H1 (cell line): ENCODE data around the gene CES3. TPM values are rescaled to one million over a fixed set of nuclear protein-coding genes. Genes with fewer than 3 reads are reported as not detected.

Experiments
- CTCF ChIA-PET: fragments of 300-600 bp; sonication (Branson Sonifier 250); formaldehyde crosslinking; loops from one replicate; lab custom pipeline; 2021; ENCODE audit not compliant: partially characterized antibody; lab: Charles Lee
- POLR2A ChIA-PET: fragments of 300-600 bp; sonication (Branson Sonifier 250); formaldehyde crosslinking; loops from one replicate; lab custom pipeline; 2021; ENCODE audit warnings: inconsistent platforms; ENCODE audit not compliant: partially characterized antibody; lab: Charles Lee
- DNase-seq, 2 experiments: peaks; one replicate each; pipeline versions ENCODE4 v3.0.0 to v3.0.0-alpha.2; 2010 to 2022; ENCODE audit warnings: low spot score in 2 of 2, low read depth in 1 of 2, mixed read lengths in 1 of 2
- FAIRE-seq: peaks from 2 replicates; lab custom pipeline; 2011; peaks lifted over from hg19 to GRCh38; lab: Jason Lieb, UNC
- H2AFZ ChIP-seq: 2 replicates; pipeline ENCODE4 v1.8.1; 2012; ENCODE audit warnings: low read length, inconsistent platforms
- H2AK5ac ChIP-seq: 2 replicates; pipeline ENCODE4 v1.6.1; 2013; ENCODE audit warnings: low read depth, low read length
- H2BK120ac ChIP-seq: replicated peaks from 2 replicates; pipeline ENCODE3; 2013; ENCODE audit warnings: low read depth, low read length, inconsistent platforms
- H2BK12ac ChIP-seq: 2 replicates; pipeline ENCODE4 v1.6.1; 2013; ENCODE audit warnings: low read depth, low read length
- H2BK15ac ChIP-seq: 2 replicates; pipeline ENCODE4 v1.6.1; 2013; ENCODE audit warnings: low read length
- H2BK20ac ChIP-seq: 2 replicates; pipeline ENCODE4 v1.6.1; 2013; ENCODE audit warnings: low read length
- H2BK5ac ChIP-seq: 2 replicates; pipeline ENCODE4 v1.6.1; 2013; ENCODE audit warnings: low read depth, low read length
- H3K14ac ChIP-seq: 2 replicates; pipeline ENCODE4 v1.6.1; 2013; ENCODE audit warnings: inconsistent platforms; ENCODE audit not compliant: insufficient read length
- H3K18ac ChIP-seq: 2 replicates; pipeline ENCODE4 v1.6.1; 2013; ENCODE audit warnings: low read length; ENCODE audit errors: extremely low read depth
- H3K23ac ChIP-seq: 2 replicates; pipeline ENCODE4 v1.6.1; 2013; ENCODE audit warnings: inconsistent platforms; ENCODE audit not compliant: insufficient read length
- H3K23me2 ChIP-seq: 2 replicates; pipeline ENCODE4 v1.6.1; 2013; ENCODE audit warnings: low read depth, low read length
- H3K27ac ChIP-seq: 2 replicates; pipeline ENCODE4 v1.6.1; 2011; ENCODE audit warnings: low read depth, low read length, inconsistent platforms
- H3K27me3 ChIP-seq, 4 experiments: replicated peaks in 1 of 4; 1 replicate in 1 of 4; 2 replicates in 3 of 4; pipeline versions ENCODE4 v1.6.1 to v1.8.1; 2011 to 2013; ENCODE audit warnings: low read length in 3 of 4, mild to moderate bottlenecking in 3 of 4, inconsistent platforms in 2 of 4, mixed read lengths in 2 of 4, moderate library complexity in 1 of 4; ENCODE audit not compliant: control insufficient read depth in 3 of 4, insufficient read depth in 3 of 4; ENCODE audit errors: extremely low read depth in 1 of 4
- H3K36me3 ChIP-seq, 4 experiments: 2 replicates each; pipeline versions ENCODE4 v1.6.1 to v1.8.1; 2011 to 2013; ENCODE audit warnings: mild to moderate bottlenecking in 4 of 4, low read length in 3 of 4, moderate library complexity in 2 of 4, control low read depth in 1 of 4, inconsistent platforms in 1 of 4; ENCODE audit not compliant: insufficient read depth in 4 of 4, control insufficient read depth in 2 of 4
- H3K4ac ChIP-seq: replicated peaks from 2 replicates; pipeline ENCODE3; 2013; ENCODE audit warnings: low read length, low read depth, mixed read lengths, inconsistent platforms; ENCODE audit not compliant: insufficient read length
- H3K4me1 ChIP-seq, 4 experiments: replicated peaks in 1 of 4; 1 replicate in 1 of 4; 2 replicates in 3 of 4; pipeline versions ENCODE4 v1.6.1 to v1.8.1; 2011 to 2013; ENCODE audit warnings: low read length in 3 of 4, inconsistent platforms in 2 of 4, mixed read lengths in 1 of 4; ENCODE audit not compliant: insufficient read depth in 4 of 4, control insufficient read depth in 3 of 4
- H3K4me2 ChIP-seq, 2 experiments: 2 replicates each; pipeline versions ENCODE4 v1.6.1 to v1.8.1; 2011 to 2013; ENCODE audit warnings: low read depth in 2 of 2, low read length in 2 of 2, control low read depth in 1 of 2, inconsistent platforms in 1 of 2, mild to moderate bottlenecking in 1 of 2; ENCODE audit not compliant: insufficient read depth in 1 of 2
- H3K4me3 ChIP-seq, 4 experiments: fragments of 200-600, 300-600 bp in 1 of 4; sonication (generic), shearing (Covaris generic), sonication (Bioruptor Twin) in 1 of 4; 2 replicates each; pipeline versions ENCODE4 v1.5.1 to v1.8.1; 2011 to 2016; ENCODE audit warnings: low read length in 4 of 4, low read depth in 3 of 4, control low read depth in 2 of 4, inconsistent platforms in 2 of 4, mild to moderate bottlenecking in 2 of 4, mixed read lengths in 1 of 4, moderate library complexity in 1 of 4; ENCODE audit not compliant: insufficient read depth in 2 of 4; ENCODE audit errors: extremely low read depth in 1 of 4
- H3K56ac ChIP-seq: replicated peaks from 2 replicates; pipeline ENCODE3; 2013; ENCODE audit warnings: low read depth, mild to moderate bottlenecking, mixed read lengths, low read length, inconsistent platforms; ENCODE audit not compliant: insufficient read length
- H3K79me1 ChIP-seq: 2 replicates; pipeline ENCODE4 v1.6.1; 2013; ENCODE audit warnings: low read depth, low read length, control low read depth
- H3K79me2 ChIP-seq, 2 experiments: 2 replicates each; pipeline versions ENCODE4 v1.6.1 to v1.8.1; 2012 to 2013; ENCODE audit warnings: low read length in 2 of 2, mild to moderate bottlenecking in 2 of 2, inconsistent platforms in 1 of 2; ENCODE audit not compliant: insufficient read depth in 2 of 2, control insufficient read depth in 1 of 2
- H3K9ac ChIP-seq, 4 experiments: replicated peaks in 1 of 4; 1 replicate in 1 of 4; 2 replicates in 3 of 4; pipeline versions ENCODE4 v1.6.1 to v1.8.1; 2011 to 2013; ENCODE audit warnings: low read depth in 3 of 4, low read length in 3 of 4, control low read depth in 2 of 4, mild to moderate bottlenecking in 2 of 4, moderate library complexity in 2 of 4, inconsistent platforms in 1 of 4; ENCODE audit errors: extremely low read depth in 1 of 4
- H3K9me3 ChIP-seq, 2 experiments: 2 replicates each; pipeline versions ENCODE4 v1.6.1 to v1.8.1; 2012 to 2013; ENCODE audit warnings: mild to moderate bottlenecking in 2 of 2, moderate library complexity in 2 of 2, control low read depth in 1 of 2, inconsistent platforms in 1 of 2, low read depth in 1 of 2, low read length in 1 of 2, mixed read lengths in 1 of 2; ENCODE audit not compliant: insufficient read depth in 2 of 2
- H4K20me1 ChIP-seq, 2 experiments: replicated peaks in 1 of 2; 2 replicates each; pipeline versions ENCODE3 to v1.8.1; 2011 to 2013; ENCODE audit warnings: inconsistent platforms in 2 of 2, low read length in 2 of 2, mild to moderate bottlenecking in 1 of 2; ENCODE audit not compliant: insufficient read depth in 2 of 2, control insufficient read depth in 1 of 2
- H4K5ac ChIP-seq: 2 replicates; pipeline ENCODE4 v1.6.1; 2013; ENCODE audit warnings: low read length, low read depth, mixed read lengths, inconsistent platforms; ENCODE audit not compliant: insufficient read length
- H4K8ac ChIP-seq: 2 replicates; pipeline ENCODE4 v1.8.0; 2013; ENCODE audit warnings: mild to moderate bottlenecking, moderate library complexity, low read length, inconsistent platforms; ENCODE audit not compliant: insufficient read depth; ENCODE audit errors: extremely low read depth
- H4K91ac ChIP-seq: replicated peaks from 2 replicates; pipeline ENCODE3; 2013; ENCODE audit warnings: low read length, mixed read lengths, inconsistent platforms; ENCODE audit not compliant: insufficient read length
- BACH1 ChIP-seq: IDR thresholded peaks from 2 replicates; pipeline ENCODE4 v1.6.1; 2012; ENCODE audit warnings: low read length, improper control_type of control experiment
- CHD2 ChIP-seq: IDR thresholded peaks from 2 replicates; pipeline ENCODE4 v1.6.1; 2012; ENCODE audit warnings: low read length, improper control_type of control experiment
- GABPA ChIP-seq: IDR thresholded peaks from 2 replicates; pipeline ENCODE4 v1.6.1; 2011; ENCODE audit warnings: mild to moderate bottlenecking, low read length, moderate library complexity, borderline replicate concordance; ENCODE audit not compliant: insufficient read depth
- TEAD4 ChIP-seq: IDR thresholded peaks from 2 replicates; pipeline ENCODE4 v1.6.1; 2012; ENCODE audit warnings: low read depth, low read length, inconsistent platforms, mixed read lengths
- WGBS, 2 experiments: shearing (Covaris generic) in 1 of 2; methylation state at CpG; one replicate each; pipeline versions ENCODE4 v1.1.6 to v1.1.7; 2013 to 2015; ENCODE audit warnings: low lambda C conversion rate in 2 of 2, mixed read lengths in 2 of 2, inconsistent platforms in 1 of 2, low coverage in 1 of 2, missing lambda C conversion rate in 1 of 2; ENCODE audit not compliant: insufficient replicate concordance in 2 of 2, insufficient coverage in 1 of 2, insufficient read length in 1 of 2; ENCODE audit errors: extremely low coverage in 1 of 2, missing lambda C conversion rate in 1 of 2; 5-methylcytosine and 5-hydroxymethylcytosine counted together
- polyA plus RNA-seq, 7 experiments: library from polyadenylated mRNA; depleted of rRNA in 3 of 7; stranded (reverse) in 5 of 7; unstranded in 2 of 7; fragments of >200 nt in 5 of 7; fragments of 200-250 nt in 2 of 7; gene quantifications; 1 replicate in 5 of 7; 2 replicates in 1 of 7; 4 replicates in 1 of 7; pipeline versions ENCODE4 v1.2.1 to v1.2.3, GENCODE V29; 2011 to 2013; ENCODE audit warnings: missing spikeins in 2 of 7, mixed read lengths in 2 of 7
- total RNA-seq: library from RNA; stranded (reverse); fragmentation: NEBNext Ultra II Directional; extraction: Animal tissue kit (Norgen Biotek cat#: 25700); gene quantifications from 2 replicates; pipeline ENCODE4 v1.2.1, GENCODE V29; 2021
- TF ChIP-seq, protein P1 (sequence below): IDR thresholded peaks from 2 replicates; pipeline ENCODE4 v1.6.1; 2012; ENCODE audit warnings: inconsistent platforms

The CES3 gene
- total and polyA plus RNA-seq, 2 of the 8 experiments (the other 6 are each of a cell fraction or from before 2014, with no cell fraction given): 1.6 to 2.2 TPM

DNA sequence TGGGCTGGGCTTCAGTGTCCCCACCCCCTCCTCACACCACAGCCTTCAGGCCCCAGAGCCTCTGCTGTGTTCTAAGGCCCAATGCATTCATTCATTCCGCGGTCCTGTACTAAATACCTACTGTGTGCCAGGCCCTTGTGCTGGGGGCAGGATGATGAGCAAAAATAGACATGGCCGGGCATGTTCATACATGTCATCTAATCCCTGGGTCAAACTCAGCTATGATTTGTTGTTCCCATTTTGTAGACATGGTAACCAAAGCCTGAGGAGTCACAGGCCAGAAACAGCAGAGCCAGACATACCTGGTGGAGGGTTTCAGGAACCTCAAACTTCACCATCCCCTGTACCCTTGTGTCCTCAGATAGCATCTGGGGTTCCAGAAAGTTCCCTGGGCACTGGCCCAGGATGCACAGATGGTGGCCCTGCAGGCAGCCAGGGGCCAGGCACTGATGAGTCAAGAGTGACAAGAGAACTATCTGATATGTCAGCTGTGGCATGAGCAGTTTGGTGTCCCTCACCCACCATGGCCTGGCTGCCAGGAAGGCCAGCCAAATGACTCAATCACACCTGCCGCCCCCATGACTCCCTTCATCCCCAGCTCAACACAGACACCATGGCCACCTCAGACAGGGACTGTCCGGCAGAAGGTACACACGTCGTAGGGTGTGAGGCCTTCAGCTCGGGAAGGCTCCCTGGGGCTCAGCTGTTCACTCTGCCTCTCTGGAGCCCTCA is 33.0 kb upstream of the CES3 start:
- 0 out of 2 replicates have a peak overlapping the region, but pooled peaks have one; percentile 57 for H2BK20ac ChIP-seq
- no peak overlapping the region for H2AFZ ChIP-seq
- peak overlapping the region; percentile 65 for H3K4ac ChIP-seq
- no peak overlapping the region for H2BK120ac ChIP-seq
- H4K5ac ChIP-seq: no peak overlapping the region
- no peak for FAIRE-seq
- peak overlapping the region; percentile 73; the same call in 1 of the 2 replicates for H2BK5ac ChIP-seq
- peaks cover 14 to 41% (median 35%) of the 10 kb centered on the region in 4 experiments; a peak in 6 of 7 replicates for H3K27me3 ChIP-seq
- TF ChIP-seq CHD2: no peak
- no peak for TF ChIP-seq TEAD4
- no peak for TF ChIP-seq BACH1
- TF ChIP-seq GABPA: no peak
- TF ChIP-seq, protein P1, sequence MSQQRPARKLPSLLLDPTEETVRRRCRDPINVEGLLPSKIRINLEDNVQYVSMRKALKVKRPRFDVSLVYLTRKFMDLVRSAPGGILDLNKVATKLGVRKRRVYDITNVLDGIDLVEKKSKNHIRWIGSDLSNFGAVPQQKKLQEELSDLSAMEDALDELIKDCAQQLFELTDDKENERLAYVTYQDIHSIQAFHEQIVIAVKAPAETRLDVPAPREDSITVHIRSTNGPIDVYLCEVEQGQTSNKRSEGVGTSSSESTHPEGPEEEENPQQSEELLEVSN: no peak
- peaks cover 4% of the 10 kb centered on the region; the same call in 1 of the 2 replicates for H3K23me2 ChIP-seq
- peaks cover 0 to 3% (median under 1%) of the 10 kb centered on the region in 4 experiments; a peak in 3 of 8 replicates for H3K36me3 ChIP-seq
- H3K9me3 ChIP-seq: no peaks in the 10 kb centered on the region
- ChIA-PET CTCF (interaction anchor here (0.5 to 27.5 kb wide), 18 partner anchors 10 to 357 kb away, joined by 3 to 1009 read pairs (median 4); partner anchors contain the start of genes CDH16, CES3, NAE1 and PDP2), POLR2A (interaction anchor here (1.0 to 1.4 kb wide), 3 partner anchors 16 to 34 kb away, joined by 3 to 7 read pairs (median 6); no protein-coding TSS in a partner anchor)
- H2BK15ac ChIP-seq: peak overlapping the region; percentile 63; the same call in 1 of the 2 replicates
- H3K9ac ChIP-seq: no peak overlapping the region
- H3K79me2 ChIP-seq: no peaks in the 10 kb centered on the region
- H3K27ac ChIP-seq: no peak overlapping the region
- H2BK12ac ChIP-seq: no peak overlapping the region
- no peaks in the 10 kb centered on the region for H4K20me1 ChIP-seq
- 96% methylated on average over 8 of the region's 8 CpGs; no CpG with 5 or more reads in 1 of the 2 experiments for WGBS, 2 experiments
- peak overlapping the region; percentile 18; the same call in 1 of the 2 replicates for H4K8ac ChIP-seq
- H4K91ac ChIP-seq: peak overlapping the region; percentile 52
- no peak overlapping the region for H3K18ac ChIP-seq
- no peak overlapping the region for H3K14ac ChIP-seq
- peaks cover 0 to 8% (median under 1%) of the 10 kb centered on the region in 4 experiments; a peak in 3 of 7 replicates for H3K4me1 ChIP-seq
- no peak overlapping the region for H3K56ac ChIP-seq
- H3K4me2 ChIP-seq: no peak overlapping the region
- no peak overlapping the region for H3K4me3 ChIP-seq
- no peak overlapping the region for H3K23ac ChIP-seq
- peak overlapping the region; percentile 45; the same call in 1 of the 2 replicates for H2AK5ac ChIP-seq
- no peak for DNase-seq
- peaks cover 2% of the 10 kb centered on the region; the same call in 1 of the 2 replicates for H3K79me1 ChIP-seq
